Neural cell (in vitro differentiated cells): ENCODE data around the gene HM13. TPM values are rescaled to one million over a fixed set of nuclear protein-coding genes. Genes with fewer than 3 reads are reported as not detected.

Source experiments
- H2AFZ ChIP-seq: fragments of 200-600, 300-800 bp; sonication (generic), shearing (Covaris generic); 2 replicates; pipeline ENCODE4 v1.6.0; 2014; ENCODE audit warnings: low read depth, mild to moderate bottlenecking, antibody characterized with exemption, low read length, moderate library complexity
- H3F3A ChIP-seq: fragments of 200-600 bp; shearing (Covaris generic); 2 replicates; pipeline ENCODE4 v1.6.1; 2016; ENCODE audit warnings: mild to moderate bottlenecking, moderate library complexity, mixed read lengths, antibody characterized with exemption, low read length; ENCODE audit not compliant: insufficient read depth, poor library complexity, severe bottlenecking
- H3K27ac ChIP-seq: fragments of 200-600, 300-800 bp; sonication (generic), shearing (Covaris generic); 2 replicates; pipeline ENCODE4 v1.5.1; 2014; ENCODE audit warnings: mild to moderate bottlenecking, low read length, moderate library complexity
- H3K27me3 ChIP-seq: fragments of 300-800, 200-600 bp; sonication (generic), shearing (Covaris generic); 2 replicates; pipeline ENCODE4 v1.6.0; 2014; ENCODE audit warnings: mild to moderate bottlenecking, low read depth, low read length, moderate library complexity; ENCODE audit not compliant: insufficient read depth
- H3K36me3 ChIP-seq: fragments of 300-800, 200-600 bp; sonication (generic), shearing (Covaris generic); 2 replicates; pipeline ENCODE4 v1.5.1; 2014; ENCODE audit warnings: mild to moderate bottlenecking, antibody characterized with exemption, low read length, moderate library complexity; ENCODE audit not compliant: insufficient read depth
- H3K4me2 ChIP-seq: fragments of 300-800, 200-600 bp; sonication (generic), shearing (Covaris generic); 2 replicates; pipeline ENCODE4 v1.6.0; 2014; ENCODE audit warnings: mild to moderate bottlenecking, low read length
- H3K4me3 ChIP-seq: fragments of 300-800, 200-600 bp; sonication (generic), shearing (Covaris generic); 2 replicates; pipeline ENCODE4 v1.5.1; 2014; ENCODE audit warnings: mild to moderate bottlenecking, low read length, moderate library complexity
- H3K79me2 ChIP-seq: fragments of 200-600 bp; shearing (Covaris generic); replicated peaks from 2 replicates; pipeline ENCODE4 v1.6.0; 2014; ENCODE audit warnings: mild to moderate bottlenecking, low read length, moderate library complexity; ENCODE audit not compliant: insufficient read depth
- H3K9ac ChIP-seq: fragments of 300-800, 200-600 bp; sonication (generic), shearing (Covaris generic); 2 replicates; pipeline ENCODE4 v1.6.1; 2016; ENCODE audit warnings: mild to moderate bottlenecking, low read length, mixed read lengths
- H3K9me2 ChIP-seq: fragments of 200-600 bp; shearing (Covaris generic); 2 replicates; pipeline ENCODE4 v1.6.1; 2016; ENCODE audit warnings: mild to moderate bottlenecking, low read length, mixed read lengths; ENCODE audit not compliant: insufficient read depth
- H3K9me3 ChIP-seq: fragments of 200-600, 300-800 bp; sonication (generic), shearing (Covaris generic); 2 replicates; pipeline ENCODE4 v1.6.1; 2016; ENCODE audit warnings: mild to moderate bottlenecking, mixed run types, low read length, moderate library complexity, mixed read lengths
- H4K20me1 ChIP-seq: fragments of 200-600 bp; shearing (Covaris generic); 2 replicates; pipeline ENCODE4 v1.6.1; 2016; ENCODE audit warnings: mild to moderate bottlenecking, mixed run types; ENCODE audit not compliant: insufficient read depth
- CTCF ChIP-seq: fragments of 450-650 bp; IDR thresholded peaks from 2 replicates; pipeline ENCODE4 v1.5.1; 2014; ENCODE audit warnings: antibody characterized with exemption, mild to moderate bottlenecking, moderate library complexity; ENCODE audit not compliant: poor library complexity, severe bottlenecking
- EP300 ChIP-seq: fragments of 450-650 bp; conservative IDR thresholded peaks from 2 replicates; pipeline ENCODE4 v1.6.1; 2014; ENCODE audit warnings: antibody characterized with exemption, mild to moderate bottlenecking, moderate library complexity; ENCODE audit not compliant: poor library complexity, severe bottlenecking
- EZH2 ChIP-seq: fragments of 200-600, 300-800 bp; shearing (Covaris generic), sonication (generic); IDR thresholded peaks from 2 replicates; pipeline ENCODE4 v1.6.1; 2014; ENCODE audit warnings: antibody characterized with exemption, low read length, borderline replicate concordance, mild to moderate bottlenecking; ENCODE audit not compliant: insufficient read depth, poor library complexity, severe bottlenecking
- MXI1 ChIP-seq: fragments of 450-650 bp; conservative IDR thresholded peaks from 2 replicates; pipeline ENCODE4 v1.6.1; 2014; ENCODE audit warnings: antibody characterized with exemption, mild to moderate bottlenecking; ENCODE audit not compliant: poor library complexity, severe bottlenecking
- POLR2AphosphoS5 ChIP-seq: IDR thresholded peaks from 2 replicates; pipeline ENCODE4 v1.6.1; 2012
- RAD21 ChIP-seq: fragments of 450-650 bp; conservative IDR thresholded peaks from 2 replicates; pipeline ENCODE4 v1.6.1; 2014; ENCODE audit warnings: antibody characterized with exemption, mild to moderate bottlenecking, moderate library complexity
- SMC3 ChIP-seq: fragments of 450-650 bp; conservative IDR thresholded peaks from 2 replicates; pipeline ENCODE4 v1.6.1; 2014; ENCODE audit warnings: antibody characterized with exemption, mild to moderate bottlenecking, moderate library complexity; ENCODE audit not compliant: poor library complexity
- TAF1 ChIP-seq: IDR thresholded peaks from 2 replicates; pipeline ENCODE4 v1.6.1; 2012; ENCODE audit warnings: low read depth
- polyA plus RNA-seq: library from polyadenylated mRNA; depleted of rRNA; stranded (reverse); fragments of >200 nt; gene quantifications from 2 replicates; pipeline ENCODE4 v1.2.3, GENCODE V29; 2014
- TF ChIP-seq, protein P1 (sequence below): IDR thresholded peaks from 2 replicates; pipeline ENCODE4 v1.6.1; 2012; ENCODE audit warnings: borderline replicate concordance

The HM13 gene
- polyA plus RNA-seq, 1 donor from 2014 or later = 95.4 TPM

GRCh38 chr20:31522731-31523130 lies 8.5 kb downstream of the HM13 start:
- H3K79me2 ChIP-seq = peaks cover 11% of the 10 kb centered on the region
- H4K20me1 ChIP-seq = no peaks in the 10 kb centered on the region
- H3K27ac ChIP-seq = no peak overlapping the region

GRCh38 chr20:31523361-31524283 lies 9.4 kb downstream of the HM13 start:
- H3K9ac ChIP-seq = no peak overlapping the region
- H3K79me2 ChIP-seq = peaks cover 8% of the 10 kb centered on the region
- no peak overlapping the region for H3K4me3 ChIP-seq
- no peak overlapping the region for H3K4me2 ChIP-seq
- no peak overlapping the region for H3K27ac ChIP-seq
- H4K20me1 ChIP-seq = no peaks in the 10 kb centered on the region
- no peaks in the 10 kb centered on the region for H3K9me2 ChIP-seq
- no peaks in the 10 kb centered on the region for H3K9me3 ChIP-seq
- H3K36me3 ChIP-seq = peaks cover 5% of the 10 kb centered on the region
- H3F3A ChIP-seq = no peaks in the 10 kb centered on the region
- TF ChIP-seq EZH2 (no peak), TAF1 (no peak), RAD21 (no peak), CTCF (no peak), MXI1 (no peak), SMC3 (no peak), EP300 (no peak), POLR2AphosphoS5 (no peak)
- TF ChIP-seq, protein P1, sequence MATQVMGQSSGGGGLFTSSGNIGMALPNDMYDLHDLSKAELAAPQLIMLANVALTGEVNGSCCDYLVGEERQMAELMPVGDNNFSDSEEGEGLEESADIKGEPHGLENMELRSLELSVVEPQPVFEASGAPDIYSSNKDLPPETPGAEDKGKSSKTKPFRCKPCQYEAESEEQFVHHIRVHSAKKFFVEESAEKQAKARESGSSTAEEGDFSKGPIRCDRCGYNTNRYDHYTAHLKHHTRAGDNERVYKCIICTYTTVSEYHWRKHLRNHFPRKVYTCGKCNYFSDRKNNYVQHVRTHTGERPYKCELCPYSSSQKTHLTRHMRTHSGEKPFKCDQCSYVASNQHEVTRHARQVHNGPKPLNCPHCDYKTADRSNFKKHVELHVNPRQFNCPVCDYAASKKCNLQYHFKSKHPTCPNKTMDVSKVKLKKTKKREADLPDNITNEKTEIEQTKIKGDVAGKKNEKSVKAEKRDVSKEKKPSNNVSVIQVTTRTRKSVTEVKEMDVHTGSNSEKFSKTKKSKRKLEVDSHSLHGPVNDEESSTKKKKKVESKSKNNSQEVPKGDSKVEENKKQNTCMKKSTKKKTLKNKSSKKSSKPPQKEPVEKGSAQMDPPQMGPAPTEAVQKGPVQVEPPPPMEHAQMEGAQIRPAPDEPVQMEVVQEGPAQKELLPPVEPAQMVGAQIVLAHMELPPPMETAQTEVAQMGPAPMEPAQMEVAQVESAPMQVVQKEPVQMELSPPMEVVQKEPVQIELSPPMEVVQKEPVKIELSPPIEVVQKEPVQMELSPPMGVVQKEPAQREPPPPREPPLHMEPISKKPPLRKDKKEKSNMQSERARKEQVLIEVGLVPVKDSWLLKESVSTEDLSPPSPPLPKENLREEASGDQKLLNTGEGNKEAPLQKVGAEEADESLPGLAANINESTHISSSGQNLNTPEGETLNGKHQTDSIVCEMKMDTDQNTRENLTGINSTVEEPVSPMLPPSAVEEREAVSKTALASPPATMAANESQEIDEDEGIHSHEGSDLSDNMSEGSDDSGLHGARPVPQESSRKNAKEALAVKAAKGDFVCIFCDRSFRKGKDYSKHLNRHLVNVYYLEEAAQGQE = no peak
- H2AFZ ChIP-seq = no peak overlapping the region
- no peaks in the 10 kb centered on the region for H3K27me3 ChIP-seq

More at GRCh38 chr20:31522731-31523130, 8.5 kb downstream of the HM13 start:
- H3K9me2 ChIP-seq = no peaks in the 10 kb centered on the region
- H3K9me3 ChIP-seq = no peaks in the 10 kb centered on the region
- no peak overlapping the region for H3K4me3 ChIP-seq
- no peaks in the 10 kb centered on the region for H3F3A ChIP-seq
- H2AFZ ChIP-seq = no peak overlapping the region
- no peak overlapping the region for H3K9ac ChIP-seq
- no peaks in the 10 kb centered on the region for H3K27me3 ChIP-seq
- no peak for TF ChIP-seq SMC3
- no peak for TF ChIP-seq EZH2
- TF ChIP-seq CTCF = no peak
- TF ChIP-seq TAF1 = no peak
- TF ChIP-seq RAD21 = no peak
- peaks cover 5% of the 10 kb centered on the region for H3K36me3 ChIP-seq
- H3K4me2 ChIP-seq = no peak overlapping the region
